Measurements from ENCODE around the gene IL20RB. TPM values are rescaled to one million over a fixed set of nuclear protein-coding genes. Genes with fewer than 3 reads are reported as not detected.

Gene IL20RB
- not detected for polyA plus RNA-seq (2012; ENCODE audit: insufficient read depth, insufficient read length)

DNA sequence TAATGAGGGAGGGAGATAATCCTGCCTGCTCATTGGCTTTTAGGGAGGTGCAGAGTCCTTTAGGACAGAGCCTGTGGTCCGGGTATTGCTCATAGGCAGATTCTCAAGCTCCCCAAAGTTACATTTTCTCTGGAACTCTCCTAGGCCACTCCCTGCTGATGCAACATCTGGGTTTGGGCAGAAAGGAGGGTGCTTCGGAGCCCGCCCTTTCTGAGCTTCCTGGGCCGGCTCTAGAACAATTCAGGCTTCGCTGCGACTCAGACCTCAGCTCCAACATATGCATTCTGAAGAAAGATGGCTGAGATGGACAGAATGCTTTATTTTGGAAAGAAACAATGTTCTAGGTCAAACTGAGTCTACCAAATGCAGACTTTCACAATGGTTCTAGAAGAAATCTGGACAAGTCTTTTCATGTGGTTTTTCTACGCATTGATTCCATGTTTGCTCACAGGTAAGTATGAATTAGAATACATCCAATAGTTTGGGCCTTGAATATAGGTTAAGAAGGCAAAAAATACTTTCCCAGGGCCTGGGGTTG is at the start of gene IL20RB:
Gene IL20RB (plus strand): TSS at position 233 of the 538 bp plus-strand sequence. CDS start 131 bp downstream, at position 364.
- DNase-seq (ENCODE audit: low read depth, low spot score): no peak
- H3K4me3 ChIP-seq (ENCODE audit: low read length): no peak within 1 kb of the TSS

GRCh38 chr3:136908297-136908696 is 49.5 kb upstream of the IL20RB start:
- no peak overlapping the region for H3K4me3 ChIP-seq (ENCODE audit: low read length)
- DNase-seq (ENCODE audit: low read depth, low spot score): no peak

- H3K4me3 ChIP-seq (ENCODE audit: low read length): no peak overlapping the region
- DNase-seq (ENCODE audit: low read depth, low spot score): no peak
Measured at GRCh38 chr3:136909187-136909586, 48.6 kb upstream of the IL20RB start.

DNA sequence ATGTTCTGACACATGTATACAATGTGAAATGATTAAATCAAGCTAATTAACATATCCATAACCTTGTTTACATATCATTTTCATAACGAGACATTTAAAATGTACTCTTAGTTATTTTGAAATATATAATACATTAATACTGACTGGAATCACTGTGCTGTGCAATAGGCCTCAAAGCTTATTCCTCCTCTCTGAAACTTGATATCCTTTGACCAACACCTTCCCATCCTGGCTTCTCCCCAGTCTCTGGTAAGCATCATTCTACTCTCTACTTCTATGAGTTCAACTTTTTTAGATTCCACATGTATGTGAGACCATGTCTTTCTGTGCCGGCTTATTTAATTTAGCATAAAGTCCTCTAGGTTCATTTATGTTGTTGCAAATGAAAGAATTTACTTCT is 47.1 kb upstream of the IL20RB start:
- DNase-seq (ENCODE audit: low read depth, low spot score): no peak
- no peak overlapping the region for H3K4me3 ChIP-seq (ENCODE audit: low read length)

DNA sequence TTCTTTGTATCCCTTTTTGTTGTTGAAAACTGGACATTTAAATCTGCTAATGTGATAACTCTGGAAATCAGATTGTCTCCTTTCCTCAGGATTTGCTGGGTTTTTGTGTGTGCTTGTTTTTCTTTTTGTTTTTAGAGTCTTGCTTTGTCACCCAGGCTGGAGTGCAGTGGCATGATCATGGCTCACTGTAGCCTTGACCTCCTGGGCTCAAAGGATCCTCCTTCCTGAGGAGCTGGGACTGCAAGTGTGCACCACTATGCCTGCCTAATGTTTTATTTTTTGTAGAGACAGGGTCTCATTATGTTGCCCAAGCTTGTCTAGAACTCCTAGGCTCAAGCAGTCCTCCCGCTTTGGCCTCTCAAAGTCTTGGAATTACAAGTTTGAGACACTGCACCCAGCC is 44.6 kb upstream of the IL20RB start:
- no peak overlapping the region for H3K4me3 ChIP-seq (ENCODE audit: low read length)
- no peak for DNase-seq (ENCODE audit: low read depth, low spot score)

- H3K4me3 ChIP-seq (ENCODE audit: low read length): no peak overlapping the region
- DNase-seq (ENCODE audit: low read depth, low spot score): no peak
Measured at GRCh38 chr3:136914739-136915138, 43.0 kb upstream of the IL20RB start.

DNA sequence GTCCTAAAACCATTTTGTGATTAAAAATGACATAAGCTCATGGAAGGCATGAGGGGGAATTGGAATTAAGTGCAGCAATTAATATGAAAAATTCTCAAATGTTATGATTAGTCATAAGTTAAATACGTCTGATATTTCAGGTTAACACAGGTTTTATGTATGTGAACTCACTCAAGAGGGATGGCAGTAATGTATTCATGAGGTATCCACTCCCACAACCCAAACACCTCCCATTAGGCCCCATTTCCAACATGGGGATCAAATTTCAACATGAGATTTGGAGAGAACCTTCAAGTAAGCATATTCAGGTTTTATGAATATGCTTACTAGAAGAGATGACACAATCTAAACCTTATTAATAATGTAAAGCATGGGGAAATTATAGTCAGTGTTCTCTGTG is 41.6 kb upstream of the IL20RB start:
- no peak overlapping the region for H3K4me3 ChIP-seq (ENCODE audit: low read length)
- DNase-seq (ENCODE audit: low read depth, low spot score): no peak

DNA sequence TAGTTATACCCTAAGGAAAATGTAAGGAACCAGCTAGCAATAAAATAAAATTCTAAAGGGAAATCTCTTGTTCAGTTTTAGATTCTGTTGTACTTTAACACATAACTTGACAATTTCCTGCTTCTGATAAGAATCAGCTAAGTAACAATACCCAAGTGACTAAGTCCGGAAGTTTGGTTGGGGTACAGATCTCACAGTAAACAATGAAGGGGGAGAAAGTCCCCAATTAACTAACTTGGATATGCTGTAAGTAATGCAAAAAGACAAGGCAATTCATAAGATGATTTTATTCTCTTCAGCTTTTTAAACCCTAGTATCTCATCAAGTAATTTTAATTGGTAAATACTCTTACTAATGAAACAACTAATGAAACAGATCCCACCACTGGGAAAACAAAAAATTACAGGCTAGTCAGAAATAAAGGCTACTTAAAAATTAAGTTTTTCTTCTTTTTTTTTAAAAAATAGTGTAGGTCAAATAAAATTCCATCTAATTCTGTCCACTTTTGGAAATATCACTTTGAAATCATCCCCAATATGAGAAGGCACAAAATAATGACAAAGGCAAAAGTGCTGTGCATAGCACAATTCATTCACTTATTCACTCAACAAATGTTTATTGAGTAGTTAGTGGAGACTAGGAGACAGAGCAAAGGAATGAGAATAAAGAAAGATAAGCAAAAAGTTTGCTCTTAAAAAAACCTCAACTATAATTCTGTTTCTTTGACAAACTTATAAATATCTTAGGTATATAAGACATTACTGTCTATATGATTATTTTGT is 37.8 kb upstream of the IL20RB start:
- peak; percentile 60 for DNase-seq (ENCODE audit: low read depth, low spot score)
- H3K4me3 ChIP-seq (ENCODE audit: low read length): no peak overlapping the region; the same call in 1 of the 2 replicates

DNA sequence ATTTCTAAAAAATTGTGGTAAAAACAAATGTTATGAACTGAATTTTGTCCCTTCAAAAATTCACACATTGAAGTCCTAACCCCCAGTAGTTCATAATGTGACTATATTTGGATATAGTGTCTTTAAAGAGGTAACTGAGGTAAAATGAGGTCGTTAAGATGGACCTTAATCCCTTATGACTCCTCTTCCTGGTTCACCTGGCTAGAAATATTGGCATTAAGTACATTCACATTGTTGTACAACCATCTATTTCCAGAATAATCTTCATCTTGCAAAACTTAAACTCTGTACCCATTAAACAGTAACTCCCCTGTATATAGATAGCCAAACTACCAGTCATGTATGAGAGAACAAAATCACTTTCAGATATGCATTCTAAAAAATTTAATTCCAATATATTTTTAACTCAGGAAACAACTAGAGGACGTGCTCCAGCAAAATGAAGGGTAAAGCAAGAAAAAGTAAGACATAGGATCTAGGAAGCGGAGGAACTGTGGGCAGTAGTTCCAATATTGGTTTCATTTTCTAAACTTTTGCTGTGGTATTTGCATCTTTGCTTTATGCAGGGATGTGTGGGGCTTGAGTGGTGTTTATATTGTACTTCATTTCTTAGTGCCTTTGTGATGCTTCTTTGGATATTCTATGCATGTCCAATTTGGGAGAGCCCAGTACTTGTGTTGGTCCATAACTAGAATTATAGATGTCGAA is 36.7 kb upstream of the IL20RB start:
- H3K4me3 ChIP-seq (ENCODE audit: low read length): no peak overlapping the region
- DNase-seq (ENCODE audit: low read depth, low spot score): no peak

GRCh38 chr3:136925425-136926190 is 32.2 kb upstream of the IL20RB start:
- no peak for DNase-seq (ENCODE audit: low read depth, low spot score)
- H3K4me3 ChIP-seq (ENCODE audit: low read length): no peak overlapping the region

DNA sequence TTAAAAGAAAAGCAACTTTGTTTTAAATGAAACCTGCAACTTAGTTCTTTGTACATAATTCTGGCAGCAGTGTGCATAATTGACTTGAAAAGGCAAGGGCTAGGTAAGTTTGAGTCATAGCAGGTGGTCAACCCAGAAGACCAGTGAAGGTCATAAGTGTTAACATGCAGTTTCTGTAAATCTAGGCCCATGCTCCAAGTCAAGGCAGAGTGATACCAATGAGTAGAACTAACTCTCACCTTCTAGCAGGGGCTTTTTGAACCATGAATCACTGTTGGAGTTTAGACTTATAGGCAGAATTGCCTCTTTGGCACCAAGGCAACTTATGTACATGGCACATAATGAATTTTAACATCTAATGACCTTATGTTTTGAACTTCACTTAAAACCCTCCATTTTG is 29.5 kb upstream of the IL20RB start:
- H3K4me3 ChIP-seq (ENCODE audit: low read length): no peak overlapping the region
- no peak for DNase-seq (ENCODE audit: low read depth, low spot score)

DNA sequence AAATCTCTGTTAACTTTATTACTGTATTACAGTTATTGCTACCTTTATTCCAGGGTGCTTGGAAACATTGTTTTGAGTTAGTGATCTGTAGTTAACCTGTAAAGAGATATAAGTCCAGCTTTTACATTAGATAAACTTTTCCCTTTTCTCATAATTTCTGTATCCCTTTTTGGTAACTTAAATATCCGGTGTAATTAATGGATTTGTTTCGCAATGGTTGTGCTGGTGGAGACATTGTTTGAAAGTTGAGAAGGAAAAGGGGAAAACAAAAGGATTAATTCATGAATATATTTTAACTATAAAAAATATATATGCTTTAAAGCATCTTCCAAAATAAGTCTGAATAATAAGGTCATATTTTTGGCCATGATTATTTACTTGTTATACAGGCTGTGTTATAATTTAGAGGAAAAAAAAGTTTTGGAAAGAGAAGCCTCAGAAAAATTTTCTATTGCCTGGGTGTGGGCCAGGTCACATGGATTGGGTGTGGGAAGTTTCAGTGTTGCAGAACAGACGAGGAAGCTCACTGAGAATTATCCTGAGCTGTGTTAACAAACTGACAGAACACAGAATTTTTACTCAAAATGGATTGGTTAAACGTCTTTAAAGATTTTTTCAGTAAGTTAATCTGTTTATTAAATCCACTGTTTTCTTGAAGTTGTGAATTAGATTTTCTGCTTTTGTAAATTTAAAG is 27.7 kb upstream of the IL20RB start:
- no peak overlapping the region for H3K4me3 ChIP-seq (ENCODE audit: low read length)

GRCh38 chr3:136931606-136932005 is 26.2 kb upstream of the IL20RB start:
- no peak for DNase-seq (ENCODE audit: low read depth, low spot score)
- H3K4me3 ChIP-seq (ENCODE audit: low read length): no peak overlapping the region

More for the DNA sequence above, 27.7 kb upstream of the IL20RB start:
- no peak for DNase-seq (ENCODE audit: low read depth, low spot score)

DNA sequence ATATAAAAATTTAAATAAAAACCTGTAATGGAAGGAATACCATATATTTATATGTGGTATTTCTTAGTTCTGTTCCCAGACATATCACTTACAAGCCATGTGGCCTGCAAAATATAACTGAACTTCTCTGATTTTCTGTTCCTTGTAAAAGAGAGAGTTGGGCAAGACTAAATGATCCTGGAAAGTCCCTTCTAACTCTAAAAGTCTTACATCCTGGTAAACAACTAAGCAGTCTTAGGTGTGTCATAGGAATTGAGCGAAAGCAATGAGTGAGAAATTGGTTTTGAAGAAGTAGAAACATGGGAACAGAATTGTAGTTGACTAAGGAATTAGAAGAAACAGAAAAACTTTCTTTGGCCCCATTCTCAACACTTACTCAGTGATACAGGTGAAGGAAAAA is 25.3 kb upstream of the IL20RB start:
- no peak for DNase-seq (ENCODE audit: low read depth, low spot score)
- H3K4me3 ChIP-seq (ENCODE audit: low read length): no peak overlapping the region

DNA sequence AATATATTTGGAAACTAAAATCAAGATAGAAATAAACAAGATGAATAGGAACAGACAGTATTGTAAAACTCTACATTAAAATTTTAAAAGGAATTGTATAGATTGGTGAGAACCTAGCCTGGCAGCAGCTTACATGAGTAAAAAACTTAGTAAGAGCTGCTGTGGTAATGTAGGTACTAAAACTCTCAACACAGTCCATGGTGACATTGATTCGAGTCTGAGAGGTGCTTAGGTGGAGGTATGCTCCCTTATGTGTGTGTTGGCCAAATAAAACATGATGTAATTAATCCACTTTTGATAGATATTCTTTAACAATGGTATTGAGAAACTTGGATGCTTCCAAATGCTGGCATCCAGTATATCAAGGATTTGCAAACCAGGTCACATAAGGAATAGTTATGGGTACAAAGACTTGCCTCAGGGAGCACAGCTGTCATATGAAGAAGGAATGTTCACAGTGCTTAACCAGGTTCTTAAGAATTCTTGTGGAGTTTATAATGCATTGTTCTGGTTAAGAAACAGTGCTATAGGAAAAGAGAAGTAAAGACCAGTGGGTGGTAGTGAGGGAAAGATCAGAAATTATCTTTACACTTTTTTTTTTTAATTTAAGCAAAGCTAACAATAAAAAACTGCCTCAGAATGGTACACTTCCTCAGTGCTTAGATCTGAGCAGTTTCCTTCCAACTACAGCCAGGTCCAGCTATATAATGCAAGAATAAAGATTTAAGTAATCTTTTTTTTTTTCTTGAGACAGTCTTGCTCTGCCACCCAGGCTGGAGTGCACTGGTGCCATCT is 24.6 kb upstream of the IL20RB start:
- no peak for DNase-seq (ENCODE audit: low read depth, low spot score)
- H3K4me3 ChIP-seq (ENCODE audit: low read length): no peak overlapping the region

- no peak overlapping the region for H3K4me3 ChIP-seq (ENCODE audit: low read length)
- no peak for DNase-seq (ENCODE audit: low read depth, low spot score)
Measured at GRCh38 chr3:136937175-136937574, 20.6 kb upstream of the IL20RB start.

DNA sequence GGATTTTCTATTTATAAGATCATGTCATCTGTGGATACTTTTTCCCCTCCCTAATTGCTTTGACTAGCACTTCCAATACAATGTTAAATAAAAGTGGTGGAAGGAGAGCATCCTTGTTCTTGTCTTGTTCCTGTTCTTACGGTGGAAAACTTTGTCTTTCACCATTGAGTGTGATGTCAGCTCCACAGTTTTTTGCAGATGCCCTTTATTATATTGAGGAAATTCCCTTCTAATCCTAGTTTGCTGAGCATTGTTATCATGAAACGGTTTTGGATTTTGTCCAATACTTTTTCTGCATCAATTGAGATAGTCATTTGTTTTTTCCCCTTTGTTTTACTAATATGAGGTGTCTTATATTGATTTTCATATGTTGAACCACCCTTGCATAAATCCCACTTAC is 19.9 kb upstream of the IL20RB start:
- no peak for DNase-seq (ENCODE audit: low read depth, low spot score)
- no peak overlapping the region for H3K4me3 ChIP-seq (ENCODE audit: low read length)

DNA sequence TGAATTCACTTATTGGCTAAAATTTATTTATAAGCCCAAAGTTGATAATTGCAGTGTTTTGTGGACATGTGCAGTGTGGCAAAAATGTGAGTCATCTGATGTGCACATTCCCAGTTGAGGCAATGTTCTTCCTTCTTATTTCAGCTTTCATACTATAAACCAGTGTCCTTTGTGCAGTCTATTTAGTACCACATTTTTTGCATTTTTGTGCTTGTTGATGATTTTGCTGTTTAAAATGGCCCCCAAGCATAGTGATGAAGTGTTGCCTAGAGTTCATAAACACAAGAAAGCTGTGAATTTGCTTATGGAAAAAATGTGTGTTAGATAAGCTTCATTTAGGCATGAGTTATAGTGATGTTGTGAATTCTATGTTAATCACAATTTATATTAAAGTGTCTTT is 19.4 kb upstream of the IL20RB start:
- no peak overlapping the region for H3K4me3 ChIP-seq (ENCODE audit: low read length)
- no peak for DNase-seq (ENCODE audit: low read depth, low spot score)

Measured in Jurkat, Clone E6-1 (cell line).